ENCODE results near the gene PTPRS.

The PTPRS gene

DNA sequence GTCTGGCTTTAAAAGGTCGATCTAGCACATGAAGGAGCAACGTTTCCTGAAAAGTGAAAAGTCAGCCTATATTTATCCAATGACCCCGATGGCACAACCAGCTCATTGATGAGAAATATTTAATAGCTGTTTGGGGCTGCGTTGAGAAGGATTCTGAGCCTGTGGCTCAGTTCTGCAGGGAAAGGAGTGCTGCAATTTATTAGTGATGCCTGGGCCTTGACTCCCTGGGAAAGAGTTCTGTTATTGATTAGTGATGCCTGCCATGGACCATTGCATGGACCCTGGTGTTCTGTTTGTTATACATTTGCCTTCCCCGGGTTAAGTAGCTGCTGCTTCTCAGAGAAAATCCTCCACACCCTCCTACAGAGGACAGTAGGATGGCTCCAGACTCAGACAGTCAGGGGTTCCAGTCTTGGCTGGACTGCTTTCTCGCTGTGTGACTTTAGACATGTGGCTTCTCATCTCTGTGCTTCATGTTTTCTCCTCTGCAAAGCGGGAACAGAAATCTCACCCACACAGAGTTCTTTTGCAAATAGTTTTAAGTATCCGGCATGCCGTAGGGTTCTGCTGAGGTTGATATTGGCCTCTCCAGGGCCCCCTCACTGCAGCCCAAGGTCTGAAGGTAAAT is 17.7 kb upstream of the PTPRS start:
- H3K4me3 ChIP-seq (replicated peaks; ENCODE audit: insufficient read depth, low read length), result no peak overlapping the region
- TF ChIP-seq, protein P1, sequence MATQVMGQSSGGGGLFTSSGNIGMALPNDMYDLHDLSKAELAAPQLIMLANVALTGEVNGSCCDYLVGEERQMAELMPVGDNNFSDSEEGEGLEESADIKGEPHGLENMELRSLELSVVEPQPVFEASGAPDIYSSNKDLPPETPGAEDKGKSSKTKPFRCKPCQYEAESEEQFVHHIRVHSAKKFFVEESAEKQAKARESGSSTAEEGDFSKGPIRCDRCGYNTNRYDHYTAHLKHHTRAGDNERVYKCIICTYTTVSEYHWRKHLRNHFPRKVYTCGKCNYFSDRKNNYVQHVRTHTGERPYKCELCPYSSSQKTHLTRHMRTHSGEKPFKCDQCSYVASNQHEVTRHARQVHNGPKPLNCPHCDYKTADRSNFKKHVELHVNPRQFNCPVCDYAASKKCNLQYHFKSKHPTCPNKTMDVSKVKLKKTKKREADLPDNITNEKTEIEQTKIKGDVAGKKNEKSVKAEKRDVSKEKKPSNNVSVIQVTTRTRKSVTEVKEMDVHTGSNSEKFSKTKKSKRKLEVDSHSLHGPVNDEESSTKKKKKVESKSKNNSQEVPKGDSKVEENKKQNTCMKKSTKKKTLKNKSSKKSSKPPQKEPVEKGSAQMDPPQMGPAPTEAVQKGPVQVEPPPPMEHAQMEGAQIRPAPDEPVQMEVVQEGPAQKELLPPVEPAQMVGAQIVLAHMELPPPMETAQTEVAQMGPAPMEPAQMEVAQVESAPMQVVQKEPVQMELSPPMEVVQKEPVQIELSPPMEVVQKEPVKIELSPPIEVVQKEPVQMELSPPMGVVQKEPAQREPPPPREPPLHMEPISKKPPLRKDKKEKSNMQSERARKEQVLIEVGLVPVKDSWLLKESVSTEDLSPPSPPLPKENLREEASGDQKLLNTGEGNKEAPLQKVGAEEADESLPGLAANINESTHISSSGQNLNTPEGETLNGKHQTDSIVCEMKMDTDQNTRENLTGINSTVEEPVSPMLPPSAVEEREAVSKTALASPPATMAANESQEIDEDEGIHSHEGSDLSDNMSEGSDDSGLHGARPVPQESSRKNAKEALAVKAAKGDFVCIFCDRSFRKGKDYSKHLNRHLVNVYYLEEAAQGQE (IDR thresholded peaks at IDR 0.05; ENCODE audit: insufficient replicate concordance, low read depth), result no peak
- no peak for TF ChIP-seq POLR2AphosphoS5 (IDR thresholded peaks at IDR 0.05; ENCODE audit: low read depth)
- no peak for TF ChIP-seq GABPA (IDR thresholded peaks at IDR 0.05; ENCODE audit: low read depth)
- TF ChIP-seq, protein P2, sequence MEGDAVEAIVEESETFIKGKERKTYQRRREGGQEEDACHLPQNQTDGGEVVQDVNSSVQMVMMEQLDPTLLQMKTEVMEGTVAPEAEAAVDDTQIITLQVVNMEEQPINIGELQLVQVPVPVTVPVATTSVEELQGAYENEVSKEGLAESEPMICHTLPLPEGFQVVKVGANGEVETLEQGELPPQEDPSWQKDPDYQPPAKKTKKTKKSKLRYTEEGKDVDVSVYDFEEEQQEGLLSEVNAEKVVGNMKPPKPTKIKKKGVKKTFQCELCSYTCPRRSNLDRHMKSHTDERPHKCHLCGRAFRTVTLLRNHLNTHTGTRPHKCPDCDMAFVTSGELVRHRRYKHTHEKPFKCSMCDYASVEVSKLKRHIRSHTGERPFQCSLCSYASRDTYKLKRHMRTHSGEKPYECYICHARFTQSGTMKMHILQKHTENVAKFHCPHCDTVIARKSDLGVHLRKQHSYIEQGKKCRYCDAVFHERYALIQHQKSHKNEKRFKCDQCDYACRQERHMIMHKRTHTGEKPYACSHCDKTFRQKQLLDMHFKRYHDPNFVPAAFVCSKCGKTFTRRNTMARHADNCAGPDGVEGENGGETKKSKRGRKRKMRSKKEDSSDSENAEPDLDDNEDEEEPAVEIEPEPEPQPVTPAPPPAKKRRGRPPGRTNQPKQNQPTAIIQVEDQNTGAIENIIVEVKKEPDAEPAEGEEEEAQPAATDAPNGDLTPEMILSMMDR (IDR thresholded peaks at IDR 0.05; ENCODE audit: insufficient read depth, low read length), result no peak
- TF ChIP-seq SPI1 (IDR thresholded peaks at IDR 0.05; ENCODE audit: borderline replicate concordance, low read depth), result no peak
- no peak overlapping the region for H3K27ac ChIP-seq (replicated peaks)
- H3K27me3 ChIP-seq (ENCODE audit: insufficient read depth, poor library complexity, severe bottlenecking), result no peaks in the 10 kb centered on the region
- no peak for DNase-seq (ENCODE audit: low read depth in 1 of 2, low spot score in 1 of 2)

DNA sequence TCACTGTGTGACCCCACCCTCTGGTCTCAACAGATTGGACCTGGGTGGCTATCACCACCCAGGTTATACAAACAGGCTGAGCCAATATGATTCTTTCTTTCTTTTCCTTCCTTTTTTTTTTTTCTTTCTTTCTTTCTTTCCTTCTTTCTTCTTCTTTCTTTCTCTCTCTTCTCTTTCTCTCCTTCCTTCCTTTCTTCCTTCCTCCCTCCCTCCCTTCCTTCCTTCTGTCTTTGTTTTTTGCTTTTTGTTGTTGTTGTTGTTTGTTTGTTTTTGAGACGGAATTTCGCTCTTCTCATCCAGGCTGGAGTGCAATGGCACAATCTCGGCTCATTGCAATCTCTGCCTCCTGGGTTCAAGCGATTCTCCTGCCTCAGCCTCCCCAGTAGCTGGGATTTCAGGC is 17.0 kb upstream of the PTPRS start:
- TF ChIP-seq, protein P1 (IDR thresholded peaks at IDR 0.05; ENCODE audit: insufficient replicate concordance, low read depth), result no peak
- TF ChIP-seq SPI1 (IDR thresholded peaks at IDR 0.05; ENCODE audit: borderline replicate concordance, low read depth) (no peak), GABPA (IDR thresholded peaks at IDR 0.05; ENCODE audit: low read depth) (no peak), POLR2AphosphoS5 (IDR thresholded peaks at IDR 0.05; ENCODE audit: low read depth) (no peak)
- TF ChIP-seq, protein P2 (IDR thresholded peaks at IDR 0.05; ENCODE audit: insufficient read depth, low read length), result no peak
- Histone ChIP-seq H3K27me3 (ENCODE audit: insufficient read depth, poor library complexity, severe bottlenecking) (no peaks in the 10 kb centered on the region), H3K27ac (replicated peaks) (no peak overlapping the region), H3K4me3 (replicated peaks; ENCODE audit: insufficient read depth, low read length) (no peak overlapping the region)
- no peak for DNase-seq (ENCODE audit: low read depth in 1 of 2, low spot score in 1 of 2)

DNA sequence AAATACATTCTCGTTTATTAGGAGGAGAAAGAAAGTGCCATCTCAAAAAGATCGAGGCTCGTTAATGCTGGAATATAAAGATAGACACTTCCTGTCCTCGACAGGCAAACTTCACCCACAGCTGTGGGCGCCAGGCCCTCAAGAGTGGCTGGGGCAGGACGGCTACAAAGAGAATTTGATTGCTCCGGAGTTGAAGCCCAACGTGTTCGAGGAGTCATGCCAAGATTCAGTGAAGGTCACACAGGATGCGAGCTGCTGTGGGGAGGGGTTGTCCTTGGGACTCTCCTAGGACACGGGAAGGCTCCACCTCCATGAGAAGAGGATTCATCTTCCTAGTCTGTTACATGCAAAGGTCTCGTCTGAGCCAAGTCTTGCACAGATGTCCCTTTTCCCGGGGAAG is 16.3 kb upstream of the PTPRS start:
- DNase-seq (ENCODE audit: low read depth in 1 of 2, low spot score in 1 of 2), result no peak
- TF ChIP-seq, protein P1 (IDR thresholded peaks at IDR 0.05; ENCODE audit: insufficient replicate concordance, low read depth), result no peak
- TF ChIP-seq, protein P2 (IDR thresholded peaks at IDR 0.05; ENCODE audit: insufficient read depth, low read length), result no peak
- TF ChIP-seq SPI1 (IDR thresholded peaks at IDR 0.05; ENCODE audit: borderline replicate concordance, low read depth) (no peak), GABPA (IDR thresholded peaks at IDR 0.05; ENCODE audit: low read depth) (no peak), POLR2AphosphoS5 (IDR thresholded peaks at IDR 0.05; ENCODE audit: low read depth) (no peak)
- Histone ChIP-seq H3K4me3 (replicated peaks; ENCODE audit: insufficient read depth, low read length) (no peak overlapping the region), H3K27me3 (ENCODE audit: insufficient read depth, poor library complexity, severe bottlenecking) (peaks cover 3% of the 10 kb centered on the region), H3K27ac (replicated peaks) (no peak overlapping the region)

All from HL-60 (cell line).